DND-41 (cell line): ENCODE measurements around the gene CCDC159.
"Not testable (repeated sequence)": the region's sequence is repeated elsewhere in the genome, so short reads cannot be mapped to it uniquely, and the experiment has no call there.

Experiments
- ATAC-seq: fragments of 200-7000 bp; cut with Tn5 transposase; 3 replicates; pipeline ENCODE4 v1.9.1; 2021; ENCODE audit warnings: low read depth; ENCODE audit not compliant: insufficient read depth
- DNase-seq: peaks from one replicate; pipeline ENCODE4 v3.0.0-alpha.2; 2020
- H2AFZ ChIP-seq: 2 replicates; pipeline ENCODE4 v1.6.0; 2012; ENCODE audit warnings: low read depth, low read length
- H3K27ac ChIP-seq: 2 replicates; pipeline ENCODE4 v1.5.1; 2012; ENCODE audit warnings: low read length, inconsistent platforms
- H3K27me3 ChIP-seq: fragments of 200-600 bp; sonication (generic); 2 replicates; pipeline ENCODE4 v1.6.0; 2012; ENCODE audit warnings: low read length, mild to moderate bottlenecking, inconsistent platforms; ENCODE audit not compliant: insufficient read depth, poor library complexity
- H3K36me3 ChIP-seq: 2 replicates; pipeline ENCODE4 v1.5.1; 2012; ENCODE audit warnings: low read length, inconsistent platforms; ENCODE audit not compliant: insufficient read depth
- H3K4me1 ChIP-seq: 2 replicates; pipeline ENCODE4 v1.5.1; 2012; ENCODE audit warnings: mild to moderate bottlenecking, low read length; ENCODE audit not compliant: insufficient read depth
- H3K4me2 ChIP-seq: 2 replicates; pipeline ENCODE4 v1.6.0; 2012; ENCODE audit warnings: mild to moderate bottlenecking, moderate library complexity, low read length, inconsistent platforms; ENCODE audit not compliant: insufficient read depth
- H3K4me3 ChIP-seq, 2 experiments: fragments of 200-600 bp in 1 of 2; shearing (Covaris generic) in 1 of 2; 2 replicates each; pipeline ENCODE4 v1.5.1; 2012 to 2016; ENCODE audit warnings: inconsistent platforms in 2 of 2, low read length in 2 of 2, mild to moderate bottlenecking in 2 of 2, low read depth in 1 of 2, moderate library complexity in 1 of 2
- H3K79me2 ChIP-seq: 2 replicates; pipeline ENCODE4 v1.6.0; 2012; ENCODE audit warnings: low read length, inconsistent platforms; ENCODE audit not compliant: insufficient read depth
- H3K9ac ChIP-seq: 2 replicates; pipeline ENCODE4 v1.6.0; 2012; ENCODE audit warnings: low read depth, mild to moderate bottlenecking, inconsistent platforms, low read length, moderate library complexity
- H3K9me3 ChIP-seq: 2 replicates; pipeline ENCODE4 v1.5.1; 2012; ENCODE audit warnings: low read length, moderate library complexity, mild to moderate bottlenecking, inconsistent platforms; ENCODE audit not compliant: insufficient read depth, severe bottlenecking
- H4K20me1 ChIP-seq: 2 replicates; pipeline ENCODE4 v1.6.0; 2012; ENCODE audit warnings: low read length; ENCODE audit not compliant: insufficient read depth
- CTCF ChIP-seq: IDR thresholded peaks from 2 replicates; pipeline ENCODE4 v1.5.1; 2012; ENCODE audit warnings: borderline replicate concordance, low read length, moderate library complexity, mild to moderate bottlenecking; ENCODE audit not compliant: poor library complexity, severe bottlenecking; ENCODE audit errors: extremely low read depth
- EZH2 ChIP-seq: IDR thresholded peaks from 3 replicates; pipeline ENCODE4 v1.6.1; 2012; ENCODE audit warnings: borderline replicate concordance, low read depth, mild to moderate bottlenecking, moderate library complexity, low read length, inconsistent platforms; ENCODE audit not compliant: severe bottlenecking

Gene CCDC159

GRCh38 chr19:11347546-11348039 lies 1.3 kb downstream of the CCDC159 start:
- no peaks in the 10 kb centered on the region for H4K20me1 ChIP-seq
- 0 out of 2 replicates have a peak overlapping the region, but pooled peaks have one; percentile 9 for H3K4me2 ChIP-seq
- ATAC-seq: no peak
- H3K79me2 ChIP-seq: peaks cover 11% of the 10 kb centered on the region
- no peaks in the 10 kb centered on the region; the same call in 1 of the 2 replicates for H3K36me3 ChIP-seq
- no peak for DNase-seq
- peaks cover 3% of the 10 kb centered on the region for H3K9me3 ChIP-seq
- H3K9ac ChIP-seq: no peak overlapping the region
- no peak overlapping the region for H2AFZ ChIP-seq
- H3K27me3 ChIP-seq: no peaks in the 10 kb centered on the region
- H3K4me1 ChIP-seq: peaks cover 31% of the 10 kb centered on the region
- no peak overlapping the region for H3K27ac ChIP-seq
- no peak overlapping the region for H3K4me3 ChIP-seq
- TF ChIP-seq CTCF (no peak), EZH2 (no peak)

- Histone ChIP-seq H4K20me1 (no peaks in the 10 kb centered on the region), H3K4me2 (no peak overlapping the region), H3K27ac (no peak overlapping the region), H3K4me3 (no peak overlapping the region), H3K9ac (no peak overlapping the region), H3K79me2 (peaks cover 11% of the 10 kb centered on the region), H3K36me3 (no peaks in the 10 kb centered on the region), H3K27me3 (no peaks in the 10 kb centered on the region), H3K4me1 (peaks cover 31% of the 10 kb centered on the region), H2AFZ (no peak overlapping the region), H3K9me3 (peaks cover 3% of the 10 kb centered on the region)
- TF ChIP-seq CTCF (no peak), EZH2 (no peak)
- no peak for ATAC-seq
- DNase-seq: no peak
Observed at GRCh38 chr19:11349171-11349570, 2.9 kb downstream of the CCDC159 start.

- not testable (repeated sequence) for H3K36me3 ChIP-seq, DNase-seq, ATAC-seq, H3K9ac ChIP-seq, H4K20me1 ChIP-seq, H3K4me3 ChIP-seq, H2AFZ ChIP-seq, H3K27me3 ChIP-seq, H3K9me3 ChIP-seq, H3K27ac ChIP-seq, H3K79me2 ChIP-seq, H3K4me2 ChIP-seq
- peaks cover 11% of the 10 kb centered on the region for H3K4me1 ChIP-seq
Observed at GRCh38 chr19:11354102-11354501, 7.8 kb downstream of the CCDC159 start.

- peak; percentile 89 for DNase-seq
- Histone ChIP-seq H3K27ac (no peak within 1 kb of the TSS), H2AFZ (peak within 1 kb of the TSS; percentile 23; the same call in 1 of the 2 replicates), H3K9me3 (no peaks in the 10 kb centered on the region), H3K4me2 (peak within 1 kb of the TSS; percentile 70), H3K4me3 (peak within 1 kb of the TSS in 1 of 2 experiments; percentile 53; a peak in 3 of 4 replicates), H3K4me1 (peaks cover 11% of the 10 kb centered on the region), H3K79me2 (no peaks in the 10 kb centered on the region), H3K9ac (peak within 1 kb of the TSS; percentile 45), H4K20me1 (peaks cover 3% of the 10 kb centered on the region; the same call in 1 of the 2 replicates), H3K36me3 (no peaks in the 10 kb centered on the region), H3K27me3 (no peaks in the 10 kb centered on the region)
- ATAC-seq: peak; percentile 93
- TF ChIP-seq CTCF (no peak), EZH2 (no peak)
Observed at GRCh38 chr19:11355160-11356073, 9.1 kb downstream of the CCDC159 start, which contains the start of gene PLPPR2. Gene PLPPR2 (plus strand): TSS chr19:11355432. CDS start chr19:11357674, 2,242 bp downstream.
